Stimulated activated CD8-positive, alpha-beta memory T cell treated with anti-CD3 and anti-CD28 coated beads, Interleukin-4, amount 100 ng/mL, for 1 hour (primary cell): ENCODE results near the gene CRK.
A peak's percentile ranks its signal among the peaks of the same experiment; 100 is the strongest.

Experiments used
- DNase-seq, 2 donors: peaks; one replicate each; pipeline ENCODE4 v3.0.0-alpha.2; 2020; ENCODE audit warnings: low read depth in 2 of 2, low spot score in 1 of 2

CRK gene

DNA sequence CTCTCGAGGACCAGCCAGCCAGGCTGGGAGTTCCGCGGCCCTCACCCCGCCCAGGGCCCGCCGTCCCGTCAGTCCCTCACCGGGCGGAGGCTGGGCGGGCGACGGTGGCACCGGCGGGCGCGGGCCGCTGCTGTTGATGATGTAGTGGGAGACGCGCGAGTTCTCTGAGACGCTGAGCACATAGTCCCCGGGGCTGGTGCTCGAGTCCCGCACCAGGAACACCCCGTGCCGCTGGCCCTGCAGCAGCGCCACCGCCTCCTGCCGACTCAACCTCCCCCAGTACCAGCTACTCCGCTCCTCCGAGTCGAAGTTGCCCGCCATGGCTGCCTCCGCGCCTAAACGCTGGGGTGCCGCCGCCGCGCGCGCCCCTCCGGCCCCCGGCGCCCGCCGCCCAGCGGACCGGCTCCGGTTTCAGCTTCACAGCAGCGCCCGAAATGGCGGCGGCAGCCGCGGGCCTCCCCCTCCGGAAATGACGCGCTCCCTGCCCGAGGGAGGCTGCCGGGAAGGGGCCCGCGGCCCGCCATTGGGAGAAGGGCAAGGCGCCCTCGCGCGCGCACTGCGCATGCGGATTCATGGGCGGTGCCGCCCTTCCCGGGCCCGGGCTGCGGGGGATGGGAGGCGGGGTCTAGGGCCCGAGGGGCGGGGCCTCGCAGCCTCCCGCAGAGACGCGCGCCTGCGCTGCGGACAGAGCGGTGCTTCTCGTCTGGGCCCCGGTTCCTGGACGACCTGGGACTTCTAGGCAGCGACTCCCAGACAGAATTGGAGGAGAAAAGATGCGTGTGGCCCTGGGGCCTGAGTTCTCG, at the start of gene CRK:
TSS of gene CRK (minus strand) at position 436 of the 803 bp plus-strand sequence. CDS start at position 321, 115 bp downstream.
- peak; percentile 94 to 98 for DNase-seq

DNA sequence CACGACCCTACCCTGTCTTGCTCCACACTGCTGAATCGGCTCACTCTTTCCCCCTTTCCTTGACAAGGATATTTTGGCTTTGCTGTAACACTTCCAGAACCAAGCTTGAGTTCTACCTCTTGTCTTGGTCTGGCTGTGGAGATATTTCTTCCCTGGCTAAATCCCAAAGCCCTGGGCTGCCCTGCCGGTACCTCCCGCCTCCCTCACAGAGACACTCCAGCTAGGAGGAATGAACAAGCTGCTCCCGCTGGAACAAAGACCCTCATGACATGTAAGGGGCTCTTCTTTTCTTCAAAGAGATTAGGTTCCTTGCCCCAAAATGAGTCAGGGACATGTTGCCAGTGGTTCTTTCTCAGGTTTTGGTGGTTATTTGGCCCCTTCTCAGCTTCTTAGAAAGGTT, 49.6 kb upstream of the CRK start:
- DNase-seq = no peak

DNA sequence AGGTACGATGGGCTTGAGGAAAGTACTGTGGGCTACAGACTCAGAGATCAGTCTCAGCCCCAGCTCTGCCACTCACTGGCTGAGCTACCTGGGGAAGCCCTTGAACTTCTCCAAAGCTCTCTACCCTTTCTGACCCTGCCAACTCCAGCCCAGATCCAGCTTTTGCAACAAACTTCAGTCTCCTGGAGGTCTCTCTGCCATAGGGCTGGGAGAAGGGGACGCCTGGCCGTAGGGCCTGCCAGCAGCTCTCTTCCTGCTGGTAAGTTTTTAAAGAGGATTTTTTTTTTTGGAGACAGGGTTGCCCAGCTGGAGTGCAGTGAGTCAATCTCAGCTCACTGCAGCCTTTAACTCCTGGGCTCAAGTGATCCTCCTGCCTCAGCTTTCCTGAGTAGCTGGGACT, 48.8 kb upstream of the CRK start:
- no peak for DNase-seq

DNA sequence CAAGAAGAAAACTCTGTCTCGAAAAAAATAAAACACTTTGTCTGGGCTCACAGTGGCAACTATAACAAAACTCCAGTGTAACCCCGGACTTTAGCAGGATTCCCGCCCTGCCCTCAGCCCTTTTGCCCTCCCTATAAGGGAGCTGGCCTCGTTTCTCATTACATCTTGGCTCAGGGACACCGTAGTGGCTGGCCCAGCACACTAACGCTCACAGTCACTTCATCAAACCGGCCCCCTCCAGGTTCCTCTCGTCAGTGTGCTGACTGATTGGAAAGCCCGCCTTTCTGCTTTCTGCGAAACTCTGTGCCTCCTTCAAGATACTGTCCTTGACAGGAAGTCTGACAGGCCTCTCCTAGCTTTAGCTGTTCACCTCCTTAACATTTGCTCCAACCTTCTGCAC, 47.7 kb upstream of the CRK start:
- no peak for DNase-seq

DNA sequence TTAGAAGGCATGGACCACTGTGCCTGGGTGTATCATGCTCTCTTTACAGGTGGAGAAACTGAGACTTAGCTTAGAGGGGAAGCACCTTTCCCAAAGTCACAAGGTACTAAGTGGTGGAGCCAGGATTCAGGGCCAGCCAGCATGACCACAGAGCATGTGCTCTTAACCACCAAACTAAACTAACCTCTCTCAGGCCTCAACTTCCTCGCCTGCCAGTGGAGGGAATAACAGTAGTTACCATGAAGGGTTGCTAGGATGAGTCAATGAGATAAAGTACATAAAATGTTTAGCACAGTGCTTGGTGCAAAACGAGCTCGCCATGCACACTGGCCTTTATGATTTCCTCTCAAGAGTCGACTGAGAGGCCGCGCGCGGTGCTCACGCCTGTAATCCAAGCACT, 42.8 kb upstream of the CRK start:
- no peak for DNase-seq

DNA sequence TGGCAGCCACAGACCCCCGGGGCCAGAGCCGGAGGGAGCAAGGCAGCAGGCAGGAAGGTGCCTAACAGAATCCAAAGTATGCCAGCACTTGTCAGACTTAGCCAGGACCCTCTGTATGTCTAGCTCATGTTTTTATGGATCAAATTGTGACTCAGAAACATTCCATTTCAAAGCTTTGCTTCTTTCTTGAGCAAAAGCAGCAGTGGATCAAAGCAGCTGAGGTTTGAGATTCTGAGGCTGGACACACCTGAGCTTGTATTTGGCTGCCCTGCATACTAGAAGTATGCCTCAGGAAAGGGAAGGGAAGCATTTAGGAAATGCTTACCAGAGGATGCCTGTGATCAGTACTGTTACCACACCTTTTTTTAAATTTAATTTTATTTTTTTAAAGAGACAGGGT, 42.2 kb upstream of the CRK start:
- DNase-seq = no peak

DNA sequence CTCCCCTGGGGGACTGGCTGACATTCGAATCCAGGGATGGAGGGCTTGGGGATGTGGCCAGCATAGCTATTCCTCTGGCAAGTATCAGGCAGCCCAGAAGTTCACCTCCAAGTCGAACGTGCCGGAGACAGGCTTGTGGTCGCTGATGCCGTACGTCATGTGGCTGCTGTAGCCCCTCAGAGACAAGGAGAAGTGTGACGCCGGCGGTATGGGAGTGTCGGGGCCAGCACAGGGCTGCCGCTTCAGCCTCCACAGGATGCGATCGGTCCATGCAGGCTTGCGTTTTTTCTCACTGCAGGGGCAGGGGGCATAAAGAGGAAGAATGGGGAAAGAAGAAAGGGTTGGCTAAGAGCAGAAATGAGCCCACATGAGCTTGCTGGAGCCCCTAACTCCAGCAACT, 41.8 kb upstream of the CRK start:
- DNase-seq = no peak

DNA sequence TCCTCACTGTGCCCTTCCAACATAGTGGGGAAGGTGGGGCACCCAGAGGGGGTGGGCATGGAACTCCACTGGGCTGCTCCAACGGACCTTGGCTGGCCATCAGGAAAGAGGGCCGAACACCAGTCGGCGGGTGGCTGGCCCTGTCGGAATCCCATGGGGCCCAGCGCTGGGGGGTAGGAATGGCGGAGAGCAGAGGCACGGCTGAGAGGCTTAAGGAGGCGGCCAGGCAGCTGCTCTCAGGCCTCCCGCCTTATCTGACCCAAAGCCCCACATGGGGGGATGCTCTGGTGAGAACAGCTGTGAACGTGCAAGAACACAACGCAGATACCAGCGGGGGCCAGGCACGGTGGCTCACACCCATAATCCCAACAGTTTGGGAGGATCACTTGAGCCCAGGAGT, 40.8 kb upstream of the CRK start:
- no peak for DNase-seq

DNA sequence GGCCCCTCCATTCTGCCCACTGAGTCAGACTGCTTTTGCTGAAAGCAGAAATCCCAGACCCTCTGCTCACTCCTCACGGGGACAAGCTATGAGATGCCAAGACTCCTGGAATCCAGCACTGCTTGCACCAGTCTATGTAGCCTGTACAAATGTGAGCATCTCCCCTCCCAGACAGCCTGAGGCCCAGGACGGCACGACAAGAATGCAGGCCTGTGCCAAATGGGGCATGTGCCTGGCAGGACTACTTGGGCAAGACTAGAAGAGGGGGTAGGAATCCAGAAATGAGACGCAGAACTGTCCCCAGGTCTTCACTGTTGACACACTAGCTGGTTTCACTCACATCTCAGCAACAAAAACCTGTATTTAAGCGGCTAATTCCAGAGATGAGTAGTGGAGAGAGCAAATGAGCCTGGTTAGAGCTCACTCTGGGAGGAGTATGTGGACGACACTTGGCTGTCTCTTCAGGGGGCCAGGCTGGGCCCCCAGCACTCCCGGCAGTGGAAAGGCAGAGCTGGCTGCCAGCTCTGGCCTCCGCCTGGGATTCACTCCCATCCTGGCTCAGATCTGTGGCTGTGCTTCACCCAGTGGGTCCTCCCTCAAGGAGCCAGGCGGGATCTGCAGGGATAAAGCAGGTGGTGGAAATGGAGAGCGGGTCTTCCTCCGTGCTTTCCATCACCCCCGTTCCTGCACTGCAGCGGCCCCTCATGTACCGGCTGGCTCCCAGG, 39.4 kb upstream of the CRK start:
- no peak for DNase-seq

DNA sequence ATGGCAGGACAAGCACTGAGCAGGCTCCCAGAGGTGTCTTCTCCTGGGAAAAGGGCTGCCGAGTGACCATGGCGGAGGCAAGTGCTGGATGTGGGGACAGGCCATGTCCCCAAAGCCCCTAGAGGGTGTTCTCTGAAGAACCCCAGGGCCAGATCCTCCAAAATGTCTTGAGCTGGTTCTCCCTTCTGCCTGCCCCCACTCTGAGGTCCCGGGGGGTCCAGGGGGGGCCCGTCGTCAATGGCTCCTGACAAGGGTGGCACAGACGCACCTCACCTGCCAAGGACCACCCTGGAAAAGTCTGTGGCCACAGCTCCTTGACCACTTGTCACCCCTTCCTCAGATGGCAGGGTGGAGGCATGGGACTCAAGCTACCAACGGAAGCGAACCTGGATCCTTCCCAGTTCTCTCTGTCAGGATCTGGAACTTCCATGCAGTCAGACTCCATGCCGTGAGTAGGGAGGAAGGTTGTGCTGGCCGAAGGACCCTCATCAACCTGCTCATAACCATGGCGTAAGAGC, 38.8 kb upstream of the CRK start:
- DNase-seq = no peak

DNA sequence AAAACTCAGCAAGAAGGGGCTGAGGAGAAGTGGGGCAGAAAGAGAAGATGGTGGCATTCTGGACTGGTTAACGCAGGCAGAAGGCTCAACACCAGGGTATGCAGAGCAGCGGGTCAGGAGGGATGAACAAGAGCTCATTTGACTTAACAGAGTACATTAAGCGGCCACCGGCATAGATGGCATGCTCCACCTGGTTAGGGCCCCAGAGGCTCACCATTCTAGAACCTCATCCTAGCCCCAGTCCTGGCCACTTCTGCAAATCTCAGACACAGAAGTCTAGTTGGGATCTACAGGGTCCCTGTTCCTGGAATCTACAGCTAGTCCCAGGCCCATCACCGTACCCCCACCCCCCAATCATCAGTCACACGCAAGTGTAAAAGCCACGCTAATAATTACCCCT, 38.2 kb upstream of the CRK start:
- no peak for DNase-seq

DNA sequence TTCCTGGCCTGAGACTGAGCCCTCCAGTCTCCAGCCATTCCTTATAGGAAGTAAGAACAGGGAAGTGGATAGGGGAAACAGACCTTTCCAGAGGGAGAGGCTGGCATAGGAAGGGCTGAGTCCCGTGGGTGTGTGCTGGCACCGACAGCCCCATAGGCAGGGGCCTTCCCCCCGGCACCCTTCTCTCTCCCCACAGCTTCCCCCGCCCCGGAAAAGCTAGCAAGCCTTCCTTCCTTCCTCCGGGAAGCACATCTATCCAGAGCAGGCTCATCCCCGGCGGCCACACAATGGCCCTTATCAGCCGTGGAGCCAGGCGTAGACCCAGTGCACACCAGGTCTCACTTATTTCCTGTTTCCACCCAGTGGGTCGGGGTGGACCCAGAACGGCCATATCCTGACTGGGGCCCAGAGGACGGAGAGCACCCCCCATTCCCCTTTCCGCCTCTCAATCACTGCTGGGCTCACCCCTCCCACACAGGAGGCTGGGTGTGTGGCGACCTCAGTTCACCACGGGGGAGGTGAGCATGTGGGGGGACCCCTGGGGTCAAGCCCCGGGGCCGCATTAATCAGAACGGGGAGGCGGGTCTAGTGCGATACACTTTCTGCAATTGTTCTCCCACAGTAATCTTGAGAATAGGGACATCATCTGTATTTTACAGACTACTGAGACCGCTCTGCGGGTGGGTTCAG, 37.4 kb upstream of the CRK start:
- DNase-seq = no peak

DNA sequence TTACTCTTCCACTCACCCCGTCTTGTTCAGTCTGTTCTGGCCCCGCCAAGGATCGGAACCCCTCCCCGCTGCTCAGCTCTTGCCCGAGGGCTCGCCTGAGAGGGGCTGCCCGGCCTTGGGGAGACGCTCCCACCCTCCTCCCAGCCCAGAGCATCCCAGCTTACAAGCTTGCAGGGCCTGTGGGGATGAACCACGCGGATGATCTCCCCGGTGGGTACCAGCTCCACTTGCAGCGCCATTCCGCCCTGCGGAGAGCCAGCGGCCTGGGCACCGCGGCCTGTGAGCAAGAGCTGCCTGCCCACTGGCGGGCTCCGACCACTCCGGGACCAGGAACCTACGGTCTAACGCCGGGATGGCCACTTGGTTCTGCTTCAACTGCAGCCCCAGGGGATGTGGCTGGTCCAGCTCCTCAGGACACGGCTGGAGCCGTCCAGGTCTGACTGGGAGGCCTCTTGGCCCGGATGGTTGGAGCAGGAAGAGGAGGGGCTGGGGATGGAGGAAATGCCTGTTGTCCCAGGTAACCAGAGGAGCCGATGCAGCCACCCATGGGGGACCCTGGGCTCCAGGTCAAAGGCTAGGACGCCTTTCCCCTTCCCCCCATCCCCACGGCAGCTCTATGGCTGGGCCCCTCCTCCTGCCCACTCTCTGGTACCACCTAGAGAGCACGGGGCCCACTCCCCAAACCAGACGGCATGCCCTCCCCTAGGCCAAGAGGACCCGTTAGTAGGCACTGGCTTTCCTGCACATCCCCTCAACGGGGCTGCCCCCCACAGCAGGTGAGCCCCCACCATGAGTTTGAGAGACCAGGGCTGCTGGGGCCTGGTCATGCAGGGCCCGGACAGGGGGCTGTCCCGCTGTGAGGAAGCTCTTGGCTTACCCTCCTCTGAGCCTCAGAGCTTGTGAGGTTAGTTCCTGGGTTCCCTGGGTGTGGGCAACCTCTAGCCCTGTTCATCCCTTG, 36.5 kb upstream of the CRK start, which contains the start of gene MYO1C:
TSS of gene MYO1C (minus strand) at position 438 of the 958 bp plus-strand sequence. CDS start at position 239, 199 bp downstream.
- no peak for DNase-seq

DNA sequence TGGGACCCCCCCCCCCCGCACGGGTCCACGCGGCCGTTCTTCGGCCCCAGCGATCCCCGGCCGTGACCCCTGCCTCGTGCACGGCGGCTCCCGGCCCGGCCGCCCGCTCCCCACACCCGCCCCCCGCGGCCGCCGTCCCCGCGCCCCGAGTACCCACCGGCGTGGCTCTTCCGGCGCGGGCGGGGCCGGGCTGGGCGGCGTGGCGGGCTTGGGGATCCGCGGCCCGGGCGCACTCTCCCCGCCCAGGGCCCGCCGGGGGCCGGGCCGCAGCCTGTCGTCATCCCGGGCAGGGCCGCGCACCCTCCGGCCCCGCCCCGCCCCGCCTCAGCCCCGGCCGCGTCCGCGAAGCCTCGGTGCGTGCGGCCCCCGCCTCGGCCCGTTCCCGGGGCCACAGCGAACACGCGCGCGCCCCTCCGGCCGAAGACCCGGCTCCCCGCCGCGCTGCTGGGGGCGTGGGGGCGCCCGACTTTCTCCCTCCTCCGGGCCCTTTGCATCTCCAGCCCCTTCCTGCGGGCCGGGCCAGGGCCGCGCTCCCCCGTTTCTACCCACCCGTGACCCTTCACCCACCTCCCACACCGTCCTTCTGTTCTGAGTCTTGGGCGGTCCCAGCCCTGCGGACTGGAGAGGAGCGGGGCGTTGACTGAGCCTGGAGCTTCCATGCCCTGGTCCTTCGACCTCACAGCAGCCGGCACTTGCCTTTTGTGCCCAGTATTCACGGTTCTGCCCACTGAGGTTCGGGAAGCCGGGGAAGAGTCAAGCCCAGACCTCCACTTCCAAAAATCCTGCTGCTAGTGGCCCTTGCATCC, 35.6 kb upstream of the CRK start:
- no peak for DNase-seq

DNA sequence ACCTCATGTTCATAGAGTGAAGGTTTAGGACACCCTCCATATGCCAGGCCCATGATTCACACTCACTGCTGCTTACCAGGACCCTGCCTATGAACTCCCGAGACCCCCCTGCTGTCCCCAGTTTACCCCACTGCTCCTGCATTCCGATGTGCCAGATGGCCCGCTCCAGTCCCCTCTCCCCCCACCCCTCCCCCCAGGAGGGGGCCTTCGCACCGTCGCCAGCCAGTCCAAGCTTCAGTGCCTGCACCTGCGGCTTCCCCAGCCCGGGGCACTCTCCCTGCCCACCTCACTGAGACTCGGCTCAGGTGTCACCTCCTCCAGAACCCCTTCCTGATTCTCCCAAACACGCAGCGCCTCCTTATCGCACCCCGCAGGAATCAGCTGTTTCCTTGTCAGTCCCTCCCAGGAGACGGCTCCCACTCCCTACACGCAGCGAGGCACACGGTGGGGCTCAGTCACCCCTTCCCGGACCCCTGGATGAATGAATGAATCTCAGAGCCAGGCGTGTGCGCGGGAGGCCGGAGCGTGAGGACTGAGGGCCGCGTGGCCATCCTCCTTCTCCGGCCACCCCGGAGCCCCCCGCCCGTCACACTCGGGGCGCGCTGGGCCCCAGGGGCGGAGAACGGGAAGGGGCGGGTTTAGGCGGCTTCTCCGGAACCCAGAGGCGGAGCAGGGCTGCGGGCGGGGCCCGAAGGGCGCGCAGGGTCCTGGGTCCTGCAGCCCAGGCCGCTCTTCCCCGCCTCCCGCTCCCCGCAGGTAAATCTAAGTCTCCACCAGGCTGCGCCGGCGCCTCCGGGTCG, 34.8 kb upstream of the CRK start:
- DNase-seq = peak; percentile 31 to 33

DNA sequence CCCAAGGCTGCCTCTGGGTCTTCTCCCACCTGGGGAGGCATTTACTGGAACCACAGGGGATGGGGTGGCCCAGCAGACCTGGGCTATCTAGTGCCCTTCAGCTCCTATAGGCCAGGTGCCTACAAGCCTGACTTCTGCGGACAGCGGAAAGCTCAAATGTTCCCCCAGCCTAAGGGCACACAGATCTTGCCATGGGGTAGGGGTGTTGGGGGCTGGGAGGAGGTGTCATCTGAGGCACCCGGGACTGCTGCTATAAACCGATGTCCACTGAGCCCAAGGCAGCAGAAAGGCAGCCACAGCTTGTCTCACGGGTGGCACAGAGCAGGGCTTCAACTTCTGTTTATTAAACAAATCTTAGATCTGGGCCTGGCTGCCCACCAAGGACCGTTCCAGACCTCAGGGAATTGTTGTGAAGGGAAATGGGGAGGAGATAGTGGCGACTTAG, 32.8 kb upstream of the CRK start:
- no peak for DNase-seq

DNA sequence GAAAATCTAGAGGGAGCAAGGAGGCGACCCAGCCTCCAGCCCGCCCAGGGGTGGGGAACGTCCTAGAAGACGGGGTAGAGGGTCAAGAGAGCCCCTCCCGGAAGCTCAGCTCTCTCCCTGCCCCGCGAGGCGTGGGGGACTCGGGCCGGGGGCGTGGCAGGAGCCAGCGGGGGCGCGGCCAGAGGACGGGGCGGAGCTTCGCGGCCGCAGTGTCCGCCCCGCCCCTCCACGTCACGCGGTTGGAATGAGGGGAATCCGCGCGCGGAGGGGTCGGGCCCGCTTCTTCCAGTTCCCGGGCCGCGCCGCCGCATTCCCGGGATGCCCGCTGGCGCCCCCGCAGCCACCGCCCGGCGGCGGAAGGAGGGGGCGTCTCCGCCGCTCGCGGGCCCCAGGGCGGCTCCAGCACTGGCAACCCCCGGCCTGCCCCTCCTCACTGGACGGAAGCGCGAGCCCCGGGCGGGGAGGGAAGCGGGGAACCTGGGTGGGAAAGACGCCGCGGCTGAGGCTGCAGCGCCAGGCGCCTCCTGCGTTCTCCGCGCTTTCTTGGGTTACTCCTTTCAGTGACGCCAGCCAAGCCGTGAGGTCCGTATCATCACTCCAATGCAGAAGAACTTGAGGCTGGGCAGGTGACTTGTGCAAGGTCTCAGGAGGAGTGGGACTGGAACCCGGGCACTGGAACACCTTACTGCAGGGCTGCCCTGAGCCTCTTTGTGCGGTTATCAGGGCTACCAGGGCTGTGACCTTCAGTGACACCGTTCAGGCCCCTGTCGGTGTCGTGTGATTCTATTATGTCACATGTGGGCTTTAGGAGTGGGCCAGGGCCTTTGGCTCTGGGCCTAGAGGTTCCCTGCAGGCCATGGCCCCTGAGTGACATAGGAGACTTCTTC, 32.1 kb upstream of the CRK start:
- DNase-seq = peak in 1 of 2 donors; percentile 58
